Heart left ventricle (tissue), 16 donors: ENCODE measurements around the gene OR10C1. TPM values are rescaled to one million over a fixed set of nuclear protein-coding genes. Genes with fewer than 3 reads are reported as not detected.
"Not testable (repeated sequence)": the region's sequence is repeated elsewhere in the genome, so short reads cannot be mapped to it uniquely, and the experiment has no call there.

Source experiments
- ATAC-seq, 4 donors: fragments of 200-7000 bp; cut with Tn5 transposase; one replicate each; pipeline ENCODE4 v1.9.1; 2020 to 2022; ENCODE audit warnings: moderate library complexity in 4 of 4, mild to moderate bottlenecking in 3 of 4, moderate number of reproducible peaks in 1 of 4
- DNase-seq, 5 donors: peaks; one replicate each; pipeline ENCODE4 v3.0.0-alpha.2; 2020
- H3K27ac ChIP-seq, 12 donors: fragments of 200-600 bp; sonication (generic) in 4 of 12; one replicate each; pipeline versions ENCODE4 v1.5.0 to v1.8.0; 2016 to 2022; ENCODE audit warnings: mild to moderate bottlenecking in 2 of 12
- H3K27me3 ChIP-seq, 9 donors: fragments of 200-600 bp; sonication (generic) in 2 of 9; one replicate each; pipeline versions ENCODE4 v1.5.1 to v1.8.0; 2016 to 2022; ENCODE audit warnings: mild to moderate bottlenecking in 3 of 9
- H3K36me3 ChIP-seq, 9 donors: fragments of 200-600 bp; sonication (generic) in 2 of 9; one replicate each; pipeline versions ENCODE4 v1.5.0 to v1.8.0; 2018 to 2022; ENCODE audit warnings: mild to moderate bottlenecking in 2 of 9
- H3K4me1 ChIP-seq, 12 donors: fragments of 200-600 bp; sonication (generic) in 4 of 12; one replicate each; pipeline versions ENCODE4 v1.5.0 to v1.8.0; 2016 to 2022; ENCODE audit warnings: mild to moderate bottlenecking in 3 of 12
- H3K4me3 ChIP-seq, 12 donors: fragments of 200-600 bp; sonication (generic) in 4 of 12; one replicate each; pipeline versions ENCODE4 v1.5.0 to v1.8.0; 2017 to 2022; ENCODE audit warnings: mild to moderate bottlenecking in 9 of 12, moderate library complexity in 4 of 12
- H3K9me3 ChIP-seq, 12 donors: fragments of 200-600 bp; sonication (generic) in 4 of 12; one replicate each; pipeline versions ENCODE4 v1.5.0 to v1.8.0; 2016 to 2022; ENCODE audit warnings: mild to moderate bottlenecking in 1 of 12
- CTCF ChIP-seq, 12 donors: fragments of 200-600 bp; sonication (generic) in 4 of 12; IDR thresholded peaks; one replicate each; pipeline versions ENCODE4 v1.5.0 to v1.8.0; 2018 to 2022; ENCODE audit warnings: antibody characterized with exemption in 12 of 12, mild to moderate bottlenecking in 5 of 12
- POLR2A ChIP-seq, 2 donors: fragments of 450-650 bp; IDR thresholded peaks; one replicate each; pipeline ENCODE4 v1.6.1; 2017; ENCODE audit warnings: antibody characterized with exemption in 2 of 2, mild to moderate bottlenecking in 2 of 2, moderate library complexity in 2 of 2
- WGBS, 4 donors: extraction: QIAGEN DNeasy Blood & Tissue Kit in 2 of 4; methylation state at CpG; one replicate each; pipeline versions ENCODE4 v1.1.5 to v1.1.7; 2013 to 2018; 5-methylcytosine and 5-hydroxymethylcytosine counted together
- intact Hi-C, 10 donors: fragments of 100-400 bp; cut with DNase I; formaldehyde crosslinking; loops; one replicate each; pipeline versions ENCODE4 v1.11.1 to v1.14.2; 2022
- polyA plus RNA-seq, 2 donors: library from polyadenylated mRNA; stranded (reverse); fragments of 200-250 nt; gene quantifications; one replicate each; pipeline ENCODE4 v1.2.3, GENCODE V29; 2013
- total RNA-seq, 9 donors: library from RNA; depleted of rRNA in 2 of 9; stranded (reverse); fragments of >200 nt in 2 of 9; fragmentation: NEBNext Ultra II Directional in 3 of 9; extraction: Animal tissue kit (Norgen Biotek cat#: 25700) in 3 of 9; gene quantifications; one replicate each; pipeline versions ENCODE4 v1.1.0 to v1.2.4, GENCODE V29; 2016 to 2023
- donor health status: ischemic (EF 13 %, LVEDD 7.1; RV severe dilation, severe dysfunction).
- donor health status: healthy with polysubstance abuse.
- donor health status: DM: no; HTN: yes; CAD: no.
- donor health status: DM: no; HTN: no; CAD: no.
- donor health status: ischemic (EF 25% LVEDD 6.9; RV normal size, moderate dysfunction).
- donor health status: ischemic (EF 25% LVEDD 5.7; RV mildly dilated, moderate dysfunction).
- donor health status: healthy.
- donor health status: DM: yes; HTN: yes; CAD: no.
- donor health status: ischemic (EF 35%, LVEDD 5.7; RV mildly dilated, moderate dysfunction).
- donor health status: nonischemic (EF 11% LVEDD 7.7; RV severe dilation, severe dysfunction).
- donor health status: DM: yes; HTN: yes; CAD: no.
- donor health status: PGD.
- donor health status: ischemic (EF 29% LVEDD 5.4; RV normal size, mild dysfunction).
- donor health status: nonischemic (EF 23%, LVEDD 6.1; RV moderate dilation, normal function).

Gene OR10C1
- total and polyA plus RNA-seq, 11 donors, result not detected

GRCh38 chr6:29425075-29425474 is 14.0 kb upstream of the OR10C1 start:
- DNase-seq (no peak), ATAC-seq (no peak)
- H3K36me3 ChIP-seq, result no peaks in the 10 kb centered on the region
- no peaks in the 10 kb centered on the region for H3K4me1 ChIP-seq
- H3K9me3 ChIP-seq, result peaks cover 0 to 9% (median 0%) of the 10 kb centered on the region in 12 donors
- H3K27ac ChIP-seq, result no peak overlapping the region
- intact Hi-C loops, result no loop called here
- no peak for TF ChIP-seq CTCF (IDR thresholded peaks at IDR 0.05)
- TF ChIP-seq POLR2A (IDR thresholded peaks at IDR 0.05), result no peak
- H3K4me3 ChIP-seq, result no peak overlapping the region
- peaks cover 0 to 6% (median 0%) of the 10 kb centered on the region in 9 donors for H3K27me3 ChIP-seq
- WGBS, 4 donors, result 32 to 46% (median 37%) methylated on average over 1 of the region's 1 CpG

GRCh38 chr6:29426654-29427053 is 12.5 kb upstream of the OR10C1 start:
- no peak overlapping the region for H3K4me3 ChIP-seq
- intact Hi-C loops, result no loop called here
- H3K27me3 ChIP-seq, result peaks cover 0 to 6% (median 0%) of the 10 kb centered on the region in 9 donors
- ATAC-seq, result no peak
- H3K36me3 ChIP-seq, result no peaks in the 10 kb centered on the region
- TF ChIP-seq CTCF (IDR thresholded peaks at IDR 0.05) (no peak), POLR2A (IDR thresholded peaks at IDR 0.05) (no peak)
- no peaks in the 10 kb centered on the region for H3K9me3 ChIP-seq
- no peak for DNase-seq
- no peaks in the 10 kb centered on the region for H3K4me1 ChIP-seq
- H3K27ac ChIP-seq, result no peak overlapping the region
- 81 to 87% (median 84%) methylated on average over 3 of the region's 3 CpGs for WGBS, 4 donors

DNA sequence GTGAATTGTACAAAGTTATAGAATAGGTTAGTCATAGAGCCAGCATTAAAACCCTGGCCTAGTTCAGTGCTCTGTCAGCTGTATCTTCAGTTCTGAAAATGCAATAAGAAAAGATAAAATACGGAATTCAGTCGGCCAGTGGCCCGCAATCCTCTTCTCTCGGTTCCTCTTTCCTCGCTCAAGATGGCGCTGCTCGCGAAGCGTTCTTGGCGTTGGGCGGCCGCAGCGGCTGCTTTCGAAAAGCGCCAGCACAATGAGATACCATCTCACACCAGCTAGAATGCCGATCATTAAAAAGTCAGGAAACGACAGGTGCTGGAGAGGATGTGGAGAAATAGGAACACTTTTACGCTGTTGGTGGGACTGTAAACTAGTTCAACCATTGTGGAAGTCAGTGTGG is 2.4 kb upstream of the OR10C1 start:
- 61 to 66% (median 64%) methylated on average over 18 of the region's 18 CpGs for WGBS, 4 donors

GRCh38 chr6:29442719-29443118 is 3.6 kb downstream of the OR10C1 start:
- Histone ChIP-seq H3K9me3 (no peaks in the 10 kb centered on the region), H3K4me3 (no peak overlapping the region), H3K36me3 (no peaks in the 10 kb centered on the region), H3K27ac (no peak overlapping the region), H3K4me1 (no peaks in the 10 kb centered on the region), H3K27me3 (peaks cover 0 to 14% (median 0%) of the 10 kb centered on the region in 9 donors)
- intact Hi-C loops, result no loop called here
- WGBS, 4 donors, result 85 to 93% (median 88%) methylated on average over 1 of the region's 1 CpG
- DNase-seq (no peak), ATAC-seq (no peak)
- TF ChIP-seq CTCF (IDR thresholded peaks at IDR 0.05), result no peak
- TF ChIP-seq POLR2A (IDR thresholded peaks at IDR 0.05), result no peak

More for the DNA sequence above, 2.4 kb upstream of the OR10C1 start:
- H3K36me3 ChIP-seq, H3K27ac ChIP-seq, DNase-seq, intact Hi-C loops, ATAC-seq, H3K27me3 ChIP-seq, H3K4me1 ChIP-seq, H3K9me3 ChIP-seq, H3K4me3 ChIP-seq: not testable (repeated sequence)

DNA sequence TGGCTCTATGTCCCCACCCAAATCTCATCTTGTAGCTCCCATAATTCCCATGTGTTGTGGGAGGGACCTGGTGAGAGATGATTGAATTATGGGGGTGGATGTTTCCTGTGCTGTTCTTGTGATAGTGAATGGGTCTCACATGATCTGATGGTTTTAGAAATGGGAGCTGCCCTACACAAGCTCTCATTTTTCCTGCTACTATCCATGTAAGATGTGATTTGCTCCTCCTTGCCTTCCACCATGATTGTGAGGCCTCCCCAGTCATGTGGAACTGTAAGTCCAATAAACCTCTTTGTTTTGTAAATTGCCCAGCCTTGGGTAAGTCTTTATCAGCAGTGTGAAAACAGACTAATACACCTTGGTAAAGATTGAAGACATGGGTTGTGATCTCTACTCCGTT is 4.9 kb downstream of the OR10C1 start:
- DNase-seq, H3K9me3 ChIP-seq, ATAC-seq, H3K4me3 ChIP-seq, H3K4me1 ChIP-seq, H3K36me3 ChIP-seq, intact Hi-C loops, H3K27ac ChIP-seq: not testable (repeated sequence)
- 70 to 88% (median 79%) methylated on average over 1 of the region's 1 CpG for WGBS, 4 donors
- peaks cover 0 to 14% (median 0%) of the 10 kb centered on the region in 9 donors for H3K27me3 ChIP-seq
